Measurements from ENCODE around the gene ATP9A. TPM values are rescaled to one million over a fixed set of nuclear protein-coding genes. Genes with fewer than 3 reads are reported as not detected.
"Not testable (repeated sequence)": the region's sequence is repeated elsewhere in the genome, so short reads cannot be mapped to it uniquely, and the experiment has no call there.

ATP9A gene
- total RNA-seq, 1 experiment from 2014 or later: 20.6 TPM

DNA sequence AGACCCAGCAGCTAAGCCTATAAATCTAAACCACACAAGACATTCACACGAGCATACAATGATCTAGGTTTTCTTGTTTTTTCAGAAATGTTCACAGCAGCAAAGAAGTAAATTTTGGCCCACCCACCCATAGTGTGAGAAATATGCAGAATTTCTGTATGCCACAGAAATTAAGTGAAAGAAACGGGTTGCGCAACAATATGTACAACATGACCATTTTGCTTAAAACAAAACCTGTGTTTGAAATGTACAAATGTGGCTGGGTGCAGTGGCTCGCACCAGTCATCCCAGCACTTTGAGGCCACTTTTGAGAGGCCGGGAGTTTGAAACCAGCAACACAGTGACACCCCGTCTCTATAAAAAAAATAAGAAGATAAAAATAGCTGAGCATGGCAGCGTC lies 24.8 kb upstream of the ATP9A start:
- no peak for DNase-seq (ENCODE audit: low read depth)

DNA sequence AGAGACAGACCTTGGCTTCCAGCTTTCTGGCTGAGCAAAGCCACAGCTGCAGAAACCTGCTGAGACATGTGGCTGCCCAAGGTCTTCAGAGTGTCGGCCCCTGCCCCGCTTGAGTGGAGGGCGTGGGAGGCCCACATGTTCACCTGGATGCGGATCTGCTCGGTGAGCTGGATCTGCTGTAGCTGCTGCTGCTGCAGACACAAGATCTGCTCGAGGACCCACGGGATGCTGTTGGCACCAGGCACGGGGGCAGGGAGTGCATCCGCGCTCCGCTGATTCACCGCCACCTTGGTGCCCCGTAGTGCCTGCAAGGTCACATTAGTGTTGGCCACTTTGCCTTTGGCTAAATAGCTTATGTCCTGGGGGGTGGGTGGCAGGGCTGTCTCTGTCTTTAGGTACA lies 23.4 kb upstream of the ATP9A start:
- no peak for DNase-seq (ENCODE audit: low read depth)

DNA sequence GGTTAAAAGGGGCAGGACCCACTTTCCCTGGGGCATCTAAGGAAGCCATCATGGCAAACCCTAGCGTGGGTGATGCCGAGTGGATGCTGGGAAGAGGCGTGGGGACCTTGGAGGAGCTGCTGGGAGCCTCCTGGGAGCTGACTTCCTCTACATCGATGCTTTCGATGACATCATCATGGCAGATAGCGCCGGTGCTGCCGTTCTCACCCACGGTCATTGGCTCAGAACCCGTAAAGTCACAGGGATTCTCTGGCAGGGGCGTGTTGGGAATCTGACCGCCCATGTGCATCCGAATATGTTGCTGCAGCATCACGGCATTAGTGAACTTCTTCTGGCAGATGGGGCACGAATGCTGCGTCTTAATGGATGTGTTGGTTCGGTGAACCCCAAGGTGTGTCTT lies 22.1 kb upstream of the ATP9A start:
- no peak for DNase-seq (ENCODE audit: low read depth)

DNA sequence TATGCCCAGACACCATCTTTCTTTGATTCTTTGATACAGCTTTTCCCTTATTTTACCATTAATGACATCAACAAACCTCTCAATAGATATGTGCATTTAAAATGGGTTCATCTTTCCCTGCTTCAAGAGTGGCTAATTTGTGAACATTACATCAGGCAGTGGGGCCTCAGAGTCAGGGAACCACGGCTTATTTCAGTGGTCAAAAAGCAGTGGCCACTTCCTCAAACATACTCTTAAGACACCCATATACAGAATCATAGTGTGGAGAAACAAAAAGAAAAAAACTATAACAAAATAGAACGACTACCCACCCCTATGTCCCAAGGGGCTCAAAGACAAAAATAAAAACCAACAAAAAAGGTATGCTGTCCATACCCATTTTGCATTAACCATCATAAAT lies 21.2 kb upstream of the ATP9A start:
- DNase-seq (ENCODE audit: low read depth): no peak

DNA sequence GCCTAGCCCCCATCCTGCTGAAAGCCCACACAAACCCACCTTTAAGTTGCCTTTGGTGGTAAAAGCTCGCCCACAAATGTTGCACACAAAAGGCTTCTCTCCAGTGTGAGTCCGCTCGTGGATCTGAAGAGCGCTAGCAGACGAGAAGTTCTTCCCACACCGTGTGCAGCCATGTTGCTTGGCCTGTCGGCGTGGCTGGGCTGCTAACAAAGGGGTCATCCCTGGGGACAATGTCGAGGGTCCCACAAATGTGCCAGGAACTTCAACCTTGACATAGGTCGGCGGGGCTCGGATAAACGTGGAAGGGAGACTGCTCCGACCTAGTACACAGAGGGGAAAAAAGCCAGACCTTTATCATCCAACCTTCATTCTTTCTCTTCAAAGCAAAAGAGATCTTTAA lies 20.6 kb upstream of the ATP9A start:
- no peak for DNase-seq (ENCODE audit: low read depth)

DNA sequence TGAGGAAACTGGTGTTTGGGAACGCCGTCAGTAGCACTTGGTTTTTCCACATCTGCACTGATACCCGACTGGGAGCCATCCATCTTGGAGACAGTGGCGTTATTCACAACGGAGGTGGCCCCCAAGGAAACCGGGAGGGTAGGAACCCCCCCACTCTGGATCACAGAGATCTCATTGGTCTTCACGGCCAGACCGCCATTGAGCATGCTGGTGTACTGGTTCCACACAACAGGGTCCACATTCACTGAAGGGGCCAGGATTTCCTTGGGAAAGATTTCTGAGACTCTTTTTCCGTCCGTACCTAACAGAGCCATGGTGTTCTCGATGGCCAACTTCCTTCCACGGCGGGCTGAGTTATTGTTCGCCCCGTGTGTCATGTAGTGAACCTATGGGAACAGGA lies 16.1 kb upstream of the ATP9A start:
- DNase-seq (ENCODE audit: low read depth): no peak

DNA sequence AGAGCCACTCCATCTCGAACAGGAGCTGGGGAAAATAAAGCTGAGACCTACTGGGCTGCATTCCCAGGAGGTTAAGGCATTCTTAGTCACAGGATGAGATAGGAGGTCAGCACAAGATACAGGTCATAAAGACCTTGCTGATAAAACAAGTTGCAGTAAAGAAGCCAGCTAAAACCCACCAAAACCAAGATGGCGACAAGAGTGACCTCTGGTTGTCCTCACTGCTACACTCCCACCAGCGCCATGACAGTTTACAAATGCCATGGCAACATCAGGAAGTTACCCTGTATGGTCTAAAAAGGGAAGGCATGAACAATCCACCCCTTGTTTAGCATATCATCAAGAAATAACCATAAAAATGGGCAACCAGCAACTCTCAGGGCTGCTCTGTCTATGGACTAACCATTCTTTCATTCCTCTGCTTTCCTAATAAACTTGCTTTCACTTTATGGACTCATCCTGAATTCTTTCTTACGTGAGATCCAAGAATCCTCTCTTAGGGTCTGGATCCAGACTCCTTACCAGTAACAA lies 10.1 kb upstream of the ATP9A start:
- DNase-seq (ENCODE audit: low read depth): not testable (repeated sequence)

DNA sequence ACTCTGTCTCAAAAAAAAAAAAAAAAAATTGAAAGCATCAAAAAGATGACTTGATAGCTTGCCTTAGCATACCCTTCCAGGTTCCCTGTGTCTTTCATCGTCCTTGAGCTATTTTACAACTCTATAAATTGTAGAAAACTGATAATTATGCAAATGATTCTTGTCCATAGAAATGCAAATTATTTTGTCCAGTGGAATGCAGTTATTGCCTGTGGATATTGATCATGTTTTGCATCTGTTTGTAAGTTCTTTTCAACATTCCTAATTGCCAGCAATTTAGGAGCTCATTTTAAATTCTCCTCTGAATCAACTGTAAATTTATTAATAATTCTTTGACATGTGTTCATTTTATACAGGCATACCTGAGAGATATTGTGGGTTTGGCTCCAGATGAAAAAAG lies 7.1 kb upstream of the ATP9A start:
- DNase-seq (ENCODE audit: low read depth): no peak

DNA sequence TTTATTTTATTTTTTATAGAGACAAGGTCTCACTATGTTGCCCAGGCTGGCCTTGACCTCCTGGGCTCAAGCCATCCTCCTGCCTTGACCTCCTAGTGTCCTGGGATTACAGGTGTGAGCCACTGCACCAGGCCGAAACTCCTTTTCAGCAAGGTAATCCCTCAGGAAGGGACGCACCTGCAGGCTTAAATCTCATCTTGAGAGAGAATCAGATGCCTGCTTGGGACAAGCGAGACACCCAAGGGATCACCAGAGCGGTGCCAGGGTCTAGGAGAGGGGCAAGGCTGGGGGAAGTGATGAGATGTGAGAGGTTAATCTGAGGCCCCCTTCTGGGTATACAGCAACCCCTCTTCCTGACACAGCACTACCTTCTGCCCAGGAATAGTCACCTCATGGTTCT lies 4.0 kb upstream of the ATP9A start:
- DNase-seq (ENCODE audit: low read depth): no peak

DNA sequence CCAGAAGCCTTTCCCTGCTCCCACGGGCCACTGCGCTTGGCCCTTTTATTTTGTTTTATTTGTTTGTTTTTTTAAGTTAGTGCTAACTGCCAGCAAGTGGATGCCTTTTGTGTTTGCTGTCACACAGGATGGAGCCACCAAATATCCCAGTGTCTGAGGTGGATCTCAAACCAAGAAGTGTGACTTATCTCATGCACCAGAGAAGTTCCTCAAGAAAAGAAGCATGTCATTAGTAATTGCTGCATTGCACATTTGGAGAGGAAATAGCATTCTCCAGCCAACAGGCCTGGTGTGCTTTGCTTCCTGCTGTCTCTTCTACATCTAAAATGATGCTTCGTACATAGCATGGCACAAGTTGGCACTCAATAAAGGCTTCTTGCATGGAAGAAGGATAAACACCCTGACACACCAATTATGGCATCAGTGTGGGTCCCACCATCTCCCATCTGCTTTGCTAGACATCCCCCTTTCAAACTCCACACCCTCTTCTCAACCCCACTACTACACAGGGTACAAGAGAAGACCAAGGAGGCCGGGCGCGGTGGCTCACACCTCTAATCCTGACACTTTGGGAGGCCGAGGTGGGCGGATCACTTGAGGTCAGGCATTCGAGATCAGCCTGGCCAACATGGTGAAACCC lies 1.9 kb upstream of the ATP9A start:
- DNase-seq (ENCODE audit: low read depth): peak; percentile 74

DNA sequence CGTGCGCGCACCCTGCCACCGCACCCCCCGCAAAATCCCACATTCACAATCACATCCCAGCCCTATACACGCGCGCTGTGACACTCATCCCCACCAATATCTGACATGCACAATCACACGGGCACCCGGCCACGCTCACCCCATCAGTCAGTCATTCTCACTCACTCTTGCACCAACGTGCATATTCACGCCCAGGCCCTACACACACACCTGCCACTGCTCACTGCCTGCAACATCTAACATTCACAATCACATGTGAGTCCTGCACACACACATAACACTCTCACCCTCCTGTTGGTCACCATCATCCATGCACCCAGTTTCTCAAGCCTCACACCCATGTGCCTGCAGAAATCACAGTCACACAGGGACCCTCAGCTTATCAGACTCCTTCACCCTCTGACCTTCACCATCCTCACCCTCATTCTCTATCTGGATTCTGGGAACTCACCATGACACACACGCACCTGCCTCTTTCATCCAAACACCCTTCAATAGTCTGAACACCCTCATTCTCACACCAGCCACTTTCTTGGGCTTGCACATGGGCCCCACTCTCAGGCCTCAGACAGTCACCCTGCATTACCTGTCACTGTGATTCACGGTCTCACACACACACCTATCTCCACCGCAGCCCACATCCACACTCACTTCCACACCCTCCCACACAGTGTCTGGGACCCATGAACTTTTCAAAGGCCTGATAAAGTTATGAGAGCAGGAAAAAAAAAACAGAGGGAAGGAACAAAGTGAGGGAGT lies 748 bp upstream of the ATP9A start:
- DNase-seq (ENCODE audit: low read depth): no peak

DNA sequence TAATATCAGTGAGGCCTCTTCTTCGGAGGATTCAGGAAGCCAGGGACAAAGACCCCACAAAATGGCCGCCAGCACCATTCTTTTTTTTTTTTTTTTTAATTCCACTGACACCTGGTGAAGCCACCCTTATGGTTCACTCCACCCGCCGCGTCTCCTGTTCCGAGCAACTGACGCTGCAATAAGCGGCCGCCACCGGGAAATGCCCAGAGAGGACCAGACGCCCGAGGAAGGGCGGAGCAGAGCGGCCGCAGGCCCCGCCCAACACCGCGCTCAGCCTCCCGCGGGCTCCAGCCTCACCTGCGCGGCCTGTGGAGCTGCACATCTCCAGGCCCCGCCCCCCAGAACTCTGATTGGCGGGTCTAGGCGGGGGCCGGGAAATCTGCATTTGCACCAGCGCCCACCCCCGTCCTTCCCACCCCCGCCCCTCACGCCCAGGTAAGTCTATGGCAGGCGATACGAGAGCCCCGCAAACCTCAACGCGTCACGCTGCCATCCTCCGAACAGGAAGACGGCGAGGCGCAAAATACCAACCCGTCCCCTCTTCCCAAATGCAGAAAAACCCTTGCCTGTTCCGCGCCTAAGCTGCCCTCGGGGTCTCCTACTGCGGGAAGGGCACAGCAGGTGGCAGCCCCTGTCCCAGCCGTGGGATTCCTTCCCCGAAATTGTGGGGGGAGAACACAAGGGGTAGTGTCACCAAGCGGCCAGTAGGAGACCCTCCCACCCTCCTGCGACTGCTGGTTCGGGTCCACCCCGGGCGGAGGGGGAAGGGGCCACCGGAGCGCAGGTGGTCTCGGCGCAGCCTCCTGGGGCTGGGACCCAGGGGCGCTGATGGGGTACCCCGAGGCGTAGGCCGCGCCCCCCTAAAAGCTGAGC lies 960 bp downstream of the ATP9A start:
- DNase-seq (ENCODE audit: low read depth): peak; percentile 77

DNA sequence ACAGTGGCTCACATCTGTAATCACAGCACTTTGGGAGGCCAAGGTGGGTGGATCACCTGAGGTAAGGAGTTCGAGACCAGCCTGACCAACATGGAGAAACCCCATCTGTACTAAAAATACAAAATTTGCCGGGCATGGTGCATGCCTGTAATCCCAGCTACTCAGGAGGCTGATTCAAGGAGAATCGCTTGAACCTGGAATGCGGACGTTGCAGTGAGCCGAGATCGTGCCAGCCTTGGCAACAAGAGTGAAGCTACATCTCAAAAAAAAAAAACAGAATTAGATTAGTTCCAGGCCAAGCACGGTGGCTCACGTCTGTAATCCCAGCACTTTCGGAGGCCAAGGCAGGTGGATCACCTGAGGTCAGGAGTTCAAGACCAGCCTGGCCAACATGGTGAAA lies 2.8 kb downstream of the ATP9A start:
- not testable (repeated sequence) for DNase-seq (ENCODE audit: low read depth)

DNA sequence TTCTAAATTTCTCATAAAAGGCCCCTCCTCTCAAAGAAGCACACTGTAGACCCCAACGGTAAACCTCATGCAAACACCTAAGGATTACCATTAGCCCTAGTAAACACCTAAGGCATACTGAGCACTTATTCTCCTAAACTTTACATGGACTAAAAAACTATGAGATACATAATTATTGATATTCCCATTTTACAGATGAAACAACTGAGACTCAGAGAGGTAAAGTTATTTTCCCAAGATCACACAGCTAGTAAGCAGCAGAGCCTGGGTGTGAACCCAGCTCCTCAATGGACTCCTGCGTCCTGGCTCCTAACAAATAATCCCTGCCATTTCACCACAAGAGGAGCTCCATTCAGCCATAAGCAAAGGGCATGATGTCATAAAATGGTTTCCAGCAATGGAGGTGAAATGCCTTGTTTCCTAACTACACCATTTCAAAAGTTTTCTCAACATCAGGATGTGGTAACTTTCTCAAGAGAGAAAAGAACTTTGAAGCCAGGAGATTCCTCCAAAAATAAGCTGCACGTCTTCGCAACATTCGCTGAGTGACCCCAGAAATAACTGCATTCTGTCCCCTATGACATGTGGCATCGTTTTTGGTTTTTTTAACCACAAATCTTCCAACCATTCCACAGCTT lies 4.1 kb downstream of the ATP9A start:
- peak; percentile 51 for DNase-seq (ENCODE audit: low read depth)

DNA sequence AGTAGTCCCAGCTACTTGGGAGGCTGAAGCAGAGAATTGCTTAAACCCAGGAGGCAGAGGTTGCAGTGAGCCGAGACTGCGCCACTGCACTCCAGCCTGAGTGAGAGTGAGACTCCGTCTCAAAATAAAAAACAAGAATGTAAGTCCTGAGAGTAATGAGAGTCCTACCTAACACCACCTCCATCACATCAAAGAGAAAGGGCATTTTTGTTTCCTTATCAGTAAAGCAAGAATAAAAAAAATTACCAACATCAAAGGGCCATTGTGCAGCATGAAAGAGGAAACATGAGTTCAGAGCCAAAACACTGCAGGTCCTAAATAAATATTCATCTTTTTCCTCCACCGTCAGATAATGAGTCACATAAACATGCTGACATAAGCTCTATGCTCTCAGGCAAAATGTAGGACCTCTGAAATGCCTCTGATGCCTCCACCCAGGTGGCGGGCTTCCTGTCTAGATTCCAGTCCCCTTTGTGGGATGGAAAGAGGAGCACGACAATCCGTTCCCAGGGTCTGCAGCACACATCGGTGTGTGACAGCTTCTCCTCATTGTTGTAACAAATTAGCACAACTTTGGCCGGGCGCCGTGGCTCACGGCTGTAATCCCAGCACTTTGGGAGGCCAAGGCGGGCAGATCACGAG lies 7.2 kb downstream of the ATP9A start:
- peak; percentile 92 for DNase-seq (ENCODE audit: low read depth)

DNA sequence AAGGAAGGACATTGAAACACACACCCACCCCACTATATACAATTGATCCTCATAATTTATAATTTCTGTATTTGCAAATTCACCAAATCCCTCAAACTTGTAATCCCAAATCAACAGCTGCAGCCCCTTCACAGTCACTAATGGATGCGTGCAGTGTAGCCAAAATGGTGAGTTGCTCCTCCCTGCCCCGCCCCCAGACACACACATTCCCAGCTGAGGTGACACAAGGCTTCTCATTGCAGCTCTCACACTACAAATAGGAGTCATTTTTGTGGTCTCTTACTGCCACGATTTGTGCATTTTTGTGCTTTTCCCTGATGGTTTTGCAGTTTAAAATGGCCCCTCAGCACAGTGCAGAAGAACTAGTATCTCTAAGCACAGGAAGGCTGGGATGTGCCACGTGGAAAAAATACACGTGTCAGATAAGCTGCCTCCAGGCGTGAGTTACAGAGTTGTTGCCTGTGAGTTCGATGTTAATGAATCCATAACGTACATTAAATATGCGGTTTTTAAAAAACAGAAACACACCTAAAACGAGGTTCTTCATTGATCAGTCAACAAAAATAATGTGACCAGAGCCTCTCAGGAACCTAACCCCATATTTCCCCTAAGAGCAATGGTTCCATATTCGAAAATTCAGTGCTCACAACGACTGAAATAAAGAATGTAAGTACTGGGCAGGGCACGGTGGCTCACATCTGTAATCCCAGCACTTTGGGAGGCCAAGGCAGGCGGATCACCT lies 8.2 kb downstream of the ATP9A start:
- DNase-seq (ENCODE audit: low read depth): peak; percentile 31

DNA sequence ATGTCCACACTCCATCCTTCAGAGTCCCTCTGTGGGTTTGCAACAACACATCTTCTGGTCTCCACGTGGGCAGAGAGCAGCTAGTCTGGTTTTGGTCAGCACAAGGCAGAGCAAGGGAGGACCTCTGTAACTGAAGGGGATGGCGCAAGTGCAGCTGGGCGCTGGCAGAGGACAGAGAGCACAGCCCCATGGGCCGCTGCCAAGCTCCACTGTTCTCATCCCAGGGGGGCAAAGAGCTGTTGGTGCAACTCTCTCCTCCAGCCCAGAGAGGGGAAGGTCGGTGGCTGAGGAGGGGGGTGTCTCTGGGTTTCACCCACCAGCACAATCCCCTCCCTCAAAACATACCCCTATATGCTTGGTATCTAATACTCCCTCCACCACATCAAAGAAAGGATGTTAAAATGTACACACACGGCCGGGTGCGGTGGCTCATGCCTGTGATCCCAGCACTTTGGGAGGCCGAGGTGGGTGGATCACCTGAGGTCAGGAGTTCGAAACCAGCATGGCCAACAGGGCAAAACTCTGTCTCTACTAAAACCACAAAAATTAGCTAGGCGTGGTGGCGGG lies 9.1 kb downstream of the ATP9A start:
- no peak for DNase-seq (ENCODE audit: low read depth)

DNA sequence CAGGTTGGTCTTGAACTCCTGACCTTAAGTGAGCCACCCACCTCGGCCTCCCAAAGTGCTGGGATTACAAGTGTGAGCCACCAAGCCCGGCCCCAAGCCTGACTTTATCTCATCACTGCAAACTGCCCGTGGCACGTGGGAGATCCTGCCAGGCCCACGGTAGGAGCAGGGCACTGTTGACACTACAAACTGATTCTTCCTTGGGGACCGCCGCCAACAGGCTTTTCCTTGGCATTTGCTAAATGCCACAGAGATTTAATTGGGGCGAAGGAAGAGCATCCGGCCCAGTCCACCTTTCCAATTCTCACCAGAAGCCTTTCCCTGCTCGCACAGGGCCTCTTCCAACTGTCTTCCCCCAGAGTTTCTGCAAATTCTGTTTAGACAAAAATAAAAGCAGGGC lies 11.0 kb downstream of the ATP9A start:
- DNase-seq (ENCODE audit: low read depth): no peak

DNA sequence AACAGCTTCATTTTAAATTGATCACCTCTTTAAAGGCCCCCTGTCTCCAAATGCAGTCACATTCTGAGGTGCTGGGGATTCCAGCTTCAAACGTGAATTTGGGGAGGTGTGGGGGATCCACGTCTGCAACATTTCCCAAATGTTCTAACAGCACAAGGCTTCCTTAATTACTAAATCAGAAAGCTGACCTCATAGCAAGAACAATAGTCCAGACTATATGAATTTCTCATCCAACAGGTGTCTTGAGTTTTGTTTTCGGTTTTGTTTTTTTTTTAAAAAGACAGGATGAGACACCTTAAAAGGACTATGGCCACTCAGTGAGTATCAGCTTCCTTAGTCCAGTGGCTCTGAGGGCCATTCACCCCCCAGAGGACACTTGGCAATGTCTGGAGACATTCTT lies 11.5 kb downstream of the ATP9A start:
- no peak for DNase-seq (ENCODE audit: low read depth)

DNA sequence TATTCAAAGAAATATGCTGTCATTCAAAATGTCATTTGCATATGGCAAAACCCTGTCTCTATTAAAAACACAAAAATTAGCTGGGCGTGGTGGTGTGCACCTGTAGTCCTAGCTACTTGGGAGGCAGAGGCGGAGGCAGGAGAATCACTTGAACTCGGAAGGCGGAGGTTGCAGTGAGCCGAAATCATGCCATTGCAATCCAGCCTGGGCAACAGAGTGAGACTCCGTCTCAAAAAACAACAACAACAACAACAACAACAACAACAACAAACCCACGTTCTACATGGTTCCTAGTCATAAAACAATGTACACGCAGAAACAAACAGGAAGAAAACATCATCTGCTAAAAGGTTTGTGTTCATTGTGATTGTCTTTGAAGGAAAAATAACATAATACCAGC lies 15.0 kb downstream of the ATP9A start:
- DNase-seq (ENCODE audit: low read depth): not testable (repeated sequence)

Measured in M059J (cell line).